Amniotic stem cell (primary cell): Measurements from ENCODE around the gene SMIM38.
A peak's percentile ranks its signal among the peaks of the same experiment; 100 is the strongest.
"Not testable (repeated sequence)": the region's sequence is repeated elsewhere in the genome, so short reads cannot be mapped to it uniquely, and the experiment has no call there.

ENCODE experiments used
- DNase-seq: peaks from one replicate; lab custom pipeline; 2025; lab: John Stamatoyannopoulos, UW

Gene SMIM38

DNA sequence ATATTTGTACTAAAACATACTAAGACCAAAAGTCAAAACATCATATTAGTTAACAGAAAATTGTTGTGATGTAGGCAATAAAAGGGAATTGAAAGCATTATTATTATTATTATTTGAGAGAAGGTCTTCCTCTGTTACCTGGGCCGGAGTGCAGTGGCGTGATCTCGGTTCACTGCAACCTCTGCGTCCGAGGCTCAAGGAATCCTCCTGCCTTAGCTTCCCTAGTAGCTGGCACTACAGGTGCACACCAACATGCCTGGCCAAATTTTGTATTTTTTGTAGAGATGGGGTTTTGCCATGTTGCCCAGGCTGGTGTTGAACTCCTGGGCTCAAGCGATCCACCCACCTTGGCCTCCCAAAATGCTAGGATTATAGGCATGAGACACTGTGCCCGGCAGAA, 15.6 kb upstream of the SMIM38 start:
- DNase-seq: not testable (repeated sequence)

DNA sequence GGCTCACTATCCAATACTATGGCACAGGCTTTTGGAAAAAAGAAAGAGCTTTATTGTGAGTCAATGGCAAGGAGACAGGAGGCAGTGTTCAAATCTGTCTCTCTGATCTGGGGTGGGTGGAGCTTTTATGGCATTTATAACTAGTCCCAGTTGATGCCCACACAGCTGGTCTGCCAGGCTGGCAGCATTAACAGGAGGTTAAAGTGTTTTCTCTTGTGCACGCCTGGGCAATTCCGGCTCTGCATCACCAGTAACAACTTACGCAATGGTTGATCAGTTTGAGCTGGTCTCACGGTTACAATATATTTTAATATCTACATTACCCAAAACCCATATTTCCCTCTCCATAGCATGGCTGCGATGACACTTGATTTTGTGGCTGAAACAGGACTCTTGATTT, 15.1 kb upstream of the SMIM38 start:
- DNase-seq: no peak

DNA sequence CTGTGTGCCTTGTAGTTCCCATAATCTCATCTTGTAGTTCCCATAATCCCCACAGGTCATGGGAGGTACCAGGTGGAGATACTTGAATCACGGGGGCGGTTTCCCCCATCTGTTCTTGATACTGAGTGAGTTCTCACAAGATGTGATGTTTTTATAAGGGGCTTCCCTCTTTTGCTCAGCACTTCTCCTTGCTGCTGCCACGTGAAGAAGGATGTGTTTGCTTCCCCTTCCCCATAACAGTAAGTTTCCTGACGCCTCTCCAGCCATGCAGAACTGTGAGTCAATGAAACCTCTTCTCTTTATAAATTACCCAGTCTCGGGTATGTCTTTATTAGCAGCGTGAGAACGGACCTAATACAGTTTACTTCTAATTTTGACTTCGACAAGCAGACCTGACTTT, 14.0 kb upstream of the SMIM38 start:
- no peak for DNase-seq

GRCh38 chr11:69142895-69143294, 12.8 kb upstream of the SMIM38 start:
- no peak for DNase-seq

DNA sequence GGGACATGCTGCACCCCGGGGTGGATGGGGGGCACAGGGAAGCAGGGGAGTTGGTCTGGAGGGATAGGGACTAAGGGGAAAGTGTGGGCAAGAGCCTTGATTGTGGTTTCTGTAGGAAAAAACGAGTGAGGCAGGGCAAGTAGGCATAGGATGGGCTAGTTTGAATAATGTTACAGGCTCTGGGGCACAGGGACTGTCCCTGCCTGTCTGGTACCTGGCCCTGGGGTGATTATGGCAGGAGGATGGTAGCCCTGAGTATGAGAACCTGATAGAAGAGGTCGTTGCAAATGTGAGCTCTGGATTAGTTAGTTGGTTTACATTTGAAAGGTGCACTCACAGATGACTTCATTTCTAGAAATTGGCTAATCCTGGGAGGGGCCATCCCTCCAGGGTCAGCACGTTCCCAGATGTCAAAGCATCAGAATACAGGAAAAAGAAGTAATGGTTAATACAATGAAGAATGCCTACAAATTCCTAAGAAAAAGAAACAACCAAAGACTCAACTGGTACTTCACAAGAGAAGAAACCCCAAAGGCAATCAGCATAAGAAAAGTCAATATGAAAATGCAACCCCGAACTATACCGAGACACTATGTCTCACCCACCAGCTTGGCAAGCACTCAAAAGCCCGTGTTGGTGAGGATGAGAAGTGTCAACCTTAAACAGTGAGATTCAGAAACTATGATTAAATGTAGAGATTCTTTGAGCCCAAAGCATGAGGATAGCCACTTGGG, 11.3 kb upstream of the SMIM38 start:
- DNase-seq: no peak

- DNase-seq: peak; percentile 34
Observed at GRCh38 chr11:69145050-69145380, 10.7 kb upstream of the SMIM38 start.

GRCh38 chr11:69148377-69148762, 7.4 kb upstream of the SMIM38 start:
- no peak for DNase-seq

DNA sequence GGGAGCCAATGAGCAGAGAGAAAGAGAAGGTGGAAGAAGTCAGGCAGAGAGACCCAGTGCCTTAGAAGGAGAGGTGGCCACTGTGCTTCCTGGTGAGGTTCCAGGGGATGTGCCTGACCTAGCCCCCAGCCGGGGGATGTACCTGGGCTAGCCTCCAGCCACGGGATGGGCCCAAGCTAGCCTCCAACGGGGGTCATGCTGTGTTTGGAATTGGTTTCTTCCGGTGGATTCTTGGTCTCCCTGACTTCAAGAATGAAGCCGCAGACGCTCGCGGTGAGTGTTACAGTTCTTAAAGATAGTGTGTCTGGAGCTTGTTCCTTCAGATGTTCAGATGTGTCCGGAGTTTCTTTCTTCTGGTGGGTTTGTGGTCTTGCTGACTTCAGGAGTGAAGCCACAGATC, 6.9 kb upstream of the SMIM38 start:
- no peak for DNase-seq

GRCh38 chr11:69149338-69150045, 6.2 kb upstream of the SMIM38 start:
- not testable (repeated sequence) for DNase-seq

- DNase-seq: no peak
Observed at GRCh38 chr11:69150175-69150574, 5.6 kb upstream of the SMIM38 start.

DNA sequence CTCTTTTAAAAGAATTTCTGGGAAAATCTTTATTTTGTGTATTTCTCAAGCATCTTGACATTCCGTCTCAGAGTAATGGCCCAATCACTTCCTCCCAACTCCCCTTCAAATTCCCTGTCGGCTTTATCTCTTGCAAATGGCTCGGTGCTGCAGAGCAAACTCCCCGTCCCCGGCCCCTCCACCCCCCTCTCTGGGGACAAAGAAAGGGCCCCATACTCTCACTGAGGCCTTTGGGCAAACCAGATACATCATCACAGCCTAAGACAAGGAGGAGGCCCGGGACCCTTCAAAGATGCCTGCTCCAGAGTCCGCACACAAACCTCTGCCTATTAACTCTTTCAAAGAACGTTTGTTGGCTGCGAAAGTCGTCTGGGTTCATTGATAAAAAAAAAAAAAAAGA, 3.9 kb upstream of the SMIM38 start:
- no peak for DNase-seq

- DNase-seq: no peak
Observed at GRCh38 chr11:69152733-69153421, 2.9 kb upstream of the SMIM38 start.

DNA sequence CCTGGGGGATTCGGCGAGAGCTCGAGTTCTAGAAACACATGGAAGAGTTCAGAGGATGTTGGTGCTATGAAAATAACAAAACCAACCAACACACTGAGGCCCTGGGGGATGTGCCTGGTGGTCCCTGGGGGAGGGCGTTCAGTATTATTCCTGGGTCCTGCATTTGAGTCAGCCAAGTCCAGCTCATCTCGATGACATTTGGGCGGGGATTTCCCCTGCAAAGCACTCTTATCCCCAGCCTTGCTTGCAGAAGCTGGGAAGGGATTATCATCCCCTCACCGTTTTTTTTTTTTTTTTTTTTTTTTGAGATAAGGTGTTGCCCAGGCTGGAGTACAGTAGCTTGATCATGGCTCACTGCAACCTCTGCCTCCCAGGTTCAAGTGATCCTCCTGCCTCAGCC, 2.1 kb upstream of the SMIM38 start:
- no peak for DNase-seq

DNA sequence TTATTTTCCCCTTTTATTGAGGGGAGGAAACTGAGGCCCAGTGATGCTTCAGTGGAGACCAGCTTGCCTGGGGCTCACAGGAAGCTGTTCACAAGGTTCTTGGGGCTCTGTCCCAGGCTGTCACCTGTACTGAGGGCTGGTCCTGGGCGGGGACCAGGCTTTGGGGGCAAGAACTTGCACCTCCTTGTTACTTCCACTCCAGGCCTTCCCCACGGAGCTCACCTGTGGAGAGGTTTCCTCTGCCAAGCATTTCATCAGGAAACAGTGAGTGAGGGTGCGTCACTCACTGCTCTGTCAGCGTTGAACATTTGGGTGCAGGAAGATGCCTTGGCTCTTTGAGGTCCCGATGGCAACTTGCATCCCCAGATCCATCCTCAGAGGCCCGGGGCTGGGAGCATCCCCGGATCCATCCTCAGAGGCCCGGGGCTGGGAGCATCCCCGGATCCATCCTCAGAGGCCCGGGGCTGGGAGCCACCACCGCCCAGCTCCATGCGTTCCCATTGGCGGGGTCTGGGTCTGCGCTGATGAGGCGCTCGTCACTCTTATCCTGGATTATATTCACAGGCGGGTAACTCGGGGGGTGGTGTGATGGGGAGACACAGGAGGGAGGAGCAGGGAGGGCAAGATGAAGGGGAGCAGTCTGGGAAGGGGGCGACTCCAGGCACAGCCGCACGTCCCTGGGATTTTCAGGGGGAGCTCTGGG, 1.4 kb upstream of the SMIM38 start:
- no peak for DNase-seq

- no peak for DNase-seq
Observed at GRCh38 chr11:69154938-69155301, 815 bp upstream of the SMIM38 start.

DNA sequence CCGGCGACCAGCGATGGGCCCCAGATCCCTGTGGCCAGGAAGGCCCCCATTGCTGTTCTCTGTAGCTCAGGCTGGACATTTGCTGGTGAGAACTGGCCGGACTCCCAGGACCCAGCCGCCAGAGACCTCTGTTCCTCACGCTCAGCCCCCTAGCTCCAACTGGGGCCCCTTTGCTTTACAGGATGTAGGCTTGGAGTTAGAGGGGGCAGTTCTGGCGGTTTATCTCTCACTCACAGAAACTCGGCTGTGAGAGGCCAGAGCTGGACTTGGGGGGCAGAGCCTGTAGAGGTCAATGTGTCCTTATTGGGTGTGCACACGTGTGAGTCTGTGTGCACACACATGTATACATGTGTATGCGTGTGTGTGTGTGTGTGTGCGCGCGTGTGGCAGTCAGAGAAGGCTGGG, 502 bp downstream of the SMIM38 start:
- no peak for DNase-seq

- no peak for DNase-seq
Observed at GRCh38 chr11:69156673-69157155, 979 bp downstream of the SMIM38 start.

- peak; percentile 32 for DNase-seq
Observed at GRCh38 chr11:69157156-69157821, 1.6 kb downstream of the SMIM38 start.

DNA sequence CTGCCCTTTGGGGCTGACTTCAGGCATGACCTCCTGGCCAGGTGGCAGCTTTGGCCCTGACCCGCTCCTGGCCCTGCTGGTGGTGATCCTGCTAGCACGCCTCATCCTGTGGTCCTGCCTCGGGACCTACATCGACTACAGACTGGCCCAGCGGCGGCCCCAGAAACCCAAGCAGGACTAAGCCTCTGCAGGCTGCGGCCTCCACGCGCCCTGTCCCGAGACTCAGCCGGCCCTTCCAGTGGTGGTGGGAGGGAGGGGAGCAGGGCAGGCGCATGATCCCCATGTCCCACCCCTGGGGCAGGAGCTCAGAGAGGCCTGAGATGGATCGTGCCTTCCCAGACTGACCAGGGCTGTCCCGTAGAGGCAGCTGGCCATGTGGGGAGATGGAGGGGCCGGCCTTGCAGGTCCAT, 2.1 kb downstream of the SMIM38 start:
- DNase-seq: no peak

DNA sequence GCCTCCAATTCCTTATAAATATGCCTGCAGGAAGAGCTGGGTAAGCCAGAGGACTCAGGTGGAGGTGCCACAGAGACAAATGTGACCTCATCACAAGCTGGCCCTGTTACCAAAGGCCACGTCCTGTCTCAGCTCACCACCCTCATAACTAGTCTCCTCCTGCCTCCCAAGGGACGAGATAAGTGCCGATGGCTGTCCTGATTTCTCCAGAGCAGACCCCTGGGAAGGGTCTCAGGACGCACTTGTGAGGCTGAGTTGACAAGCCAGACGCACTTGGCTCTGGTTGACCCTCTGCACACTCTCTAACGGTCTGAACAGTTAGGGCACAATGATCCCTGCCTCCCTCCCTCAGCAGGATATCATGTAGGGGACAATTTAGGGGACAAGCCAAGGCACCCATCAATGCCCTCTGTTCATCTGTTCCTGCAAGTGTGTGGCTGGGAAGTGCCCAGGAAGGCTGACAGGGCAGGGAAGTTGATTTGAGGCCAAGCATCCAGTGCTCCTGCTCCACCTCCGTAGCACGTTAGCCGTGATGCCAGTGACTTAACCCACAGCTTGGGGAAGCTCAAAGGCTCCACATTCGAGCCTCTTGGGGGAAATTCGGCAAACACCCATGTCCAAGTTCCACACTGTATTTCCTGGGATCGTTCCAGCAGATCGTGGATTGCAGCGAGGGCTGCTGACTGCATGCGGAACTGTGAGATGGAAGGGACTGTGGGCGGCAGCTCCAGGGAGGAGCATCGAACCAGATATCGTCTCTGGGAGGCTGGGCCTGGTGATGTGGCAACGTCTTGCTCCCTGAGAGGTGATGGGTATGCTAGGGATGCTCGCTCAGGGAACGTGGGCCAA, 2.8 kb downstream of the SMIM38 start:
- no peak for DNase-seq
